Sigmoid colon (tissue), 3 donors: Measurements from ENCODE around the gene CLMP.

ENCODE experiments used
- CTCF ChIP-seq, 4 experiments: fragments of 450-650 bp in 3 of 4; fragments of 200-600 bp in 1 of 4; IDR thresholded peaks; one replicate each; pipeline ENCODE4 v1.5.1; 2016 to 2019; ENCODE audit warnings: antibody characterized with exemption in 4 of 4, mild to moderate bottlenecking in 3 of 4, moderate library complexity in 2 of 4
- POLR2A ChIP-seq, 2 donors: fragments of 450-650 bp; IDR thresholded peaks; one replicate each; pipeline ENCODE4 v1.6.1; 2016; ENCODE audit warnings: antibody characterized with exemption in 2 of 2, mild to moderate bottlenecking in 2 of 2, moderate library complexity in 2 of 2

- TF ChIP-seq CTCF (IDR thresholded peaks at IDR 0.05): no peak
- no peak for TF ChIP-seq POLR2A (IDR thresholded peaks at IDR 0.05)
Observed at GRCh38 chr11:123203471-123203870, 8.4 kb upstream of the CLMP start.
